ENCODE measurements around the gene PDILT. TPM values are rescaled to one million over a fixed set of nuclear protein-coding genes. Genes with fewer than 3 reads are reported as not detected.

Gene PDILT
- total RNA-seq, 1 donor from 2014 or later, result not detected

DNA sequence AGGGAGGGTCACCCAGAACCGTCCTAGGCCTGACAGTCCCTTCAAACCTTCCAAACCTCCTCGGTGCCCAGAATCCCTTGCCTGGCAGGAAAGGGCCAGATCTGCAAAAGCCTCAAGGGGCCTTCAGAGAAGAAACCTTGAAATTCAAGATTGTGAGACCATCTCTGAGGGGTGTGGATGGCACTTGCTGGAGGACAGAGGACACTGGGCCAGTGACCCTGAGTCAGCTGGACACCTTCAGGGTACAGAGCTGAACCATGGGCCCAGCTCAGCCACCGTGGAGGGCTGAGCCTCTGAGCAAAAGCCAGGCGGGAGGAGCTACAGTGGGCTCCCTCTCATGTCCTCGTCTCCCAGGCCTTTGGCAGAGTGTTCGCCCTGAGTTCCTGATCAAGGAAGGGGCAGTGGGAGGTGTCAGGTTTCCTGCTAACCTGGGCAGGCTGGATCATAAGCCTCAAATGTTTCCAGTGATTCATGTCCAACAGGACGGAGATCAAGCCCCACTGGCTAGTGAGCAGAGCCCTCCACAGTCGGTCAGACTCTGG, 3.0 kb downstream of the PDILT start:
- Mint-ChIP-seq H3K4me3 (ENCODE audit: unreplicated experiment) (no peak overlapping the region), H3K4me1 (ENCODE audit: unreplicated experiment) (no peaks in the 10 kb centered on the region), H3K36me3 (ENCODE audit: unreplicated experiment) (no peaks in the 10 kb centered on the region), H3K27me3 (ENCODE audit: unreplicated experiment) (no peaks in the 10 kb centered on the region), H3K27ac (ENCODE audit: unreplicated experiment) (no peak overlapping the region), H3K9me3 (ENCODE audit: unreplicated experiment) (no peaks in the 10 kb centered on the region)
- DNase-seq (ENCODE audit: extremely low spot score, unreplicated experiment), result no peak
- TF ChIP-seq, protein P1, sequence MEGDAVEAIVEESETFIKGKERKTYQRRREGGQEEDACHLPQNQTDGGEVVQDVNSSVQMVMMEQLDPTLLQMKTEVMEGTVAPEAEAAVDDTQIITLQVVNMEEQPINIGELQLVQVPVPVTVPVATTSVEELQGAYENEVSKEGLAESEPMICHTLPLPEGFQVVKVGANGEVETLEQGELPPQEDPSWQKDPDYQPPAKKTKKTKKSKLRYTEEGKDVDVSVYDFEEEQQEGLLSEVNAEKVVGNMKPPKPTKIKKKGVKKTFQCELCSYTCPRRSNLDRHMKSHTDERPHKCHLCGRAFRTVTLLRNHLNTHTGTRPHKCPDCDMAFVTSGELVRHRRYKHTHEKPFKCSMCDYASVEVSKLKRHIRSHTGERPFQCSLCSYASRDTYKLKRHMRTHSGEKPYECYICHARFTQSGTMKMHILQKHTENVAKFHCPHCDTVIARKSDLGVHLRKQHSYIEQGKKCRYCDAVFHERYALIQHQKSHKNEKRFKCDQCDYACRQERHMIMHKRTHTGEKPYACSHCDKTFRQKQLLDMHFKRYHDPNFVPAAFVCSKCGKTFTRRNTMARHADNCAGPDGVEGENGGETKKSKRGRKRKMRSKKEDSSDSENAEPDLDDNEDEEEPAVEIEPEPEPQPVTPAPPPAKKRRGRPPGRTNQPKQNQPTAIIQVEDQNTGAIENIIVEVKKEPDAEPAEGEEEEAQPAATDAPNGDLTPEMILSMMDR (IDR thresholded peaks at IDR 0.05), result no peak

DNA sequence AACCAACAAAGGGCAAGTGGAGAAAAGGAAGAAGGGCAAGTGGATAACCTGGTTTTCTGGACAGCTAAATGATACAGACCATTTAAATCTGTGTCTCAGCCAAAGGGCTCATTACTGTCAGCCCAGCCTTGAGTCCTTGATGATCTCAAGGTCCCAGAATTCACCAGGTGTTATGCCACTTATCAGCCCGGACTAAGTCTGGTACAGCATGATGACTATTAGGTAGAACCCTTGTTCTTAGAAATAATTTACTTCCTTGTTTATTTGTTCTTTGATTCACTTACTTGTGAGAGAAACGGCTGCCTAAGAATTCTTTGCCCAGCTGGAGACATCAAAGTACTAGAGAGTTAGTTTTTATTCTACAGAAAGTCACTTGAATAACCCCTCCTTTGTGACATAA, 3.5 kb downstream of the PDILT start:
- H3K27me3 Mint-ChIP-seq (ENCODE audit: unreplicated experiment), result no peaks in the 10 kb centered on the region
- no peak overlapping the region for H3K4me3 Mint-ChIP-seq (ENCODE audit: unreplicated experiment)
- H3K9me3 Mint-ChIP-seq (ENCODE audit: unreplicated experiment), result no peaks in the 10 kb centered on the region
- no peaks in the 10 kb centered on the region for H3K36me3 Mint-ChIP-seq (ENCODE audit: unreplicated experiment)
- H3K4me1 Mint-ChIP-seq (ENCODE audit: unreplicated experiment), result no peaks in the 10 kb centered on the region
- TF ChIP-seq, protein P1 (IDR thresholded peaks at IDR 0.05), result no peak
- no peak for DNase-seq (ENCODE audit: extremely low spot score, unreplicated experiment)
- no peak overlapping the region for H3K27ac Mint-ChIP-seq (ENCODE audit: unreplicated experiment)

DNA sequence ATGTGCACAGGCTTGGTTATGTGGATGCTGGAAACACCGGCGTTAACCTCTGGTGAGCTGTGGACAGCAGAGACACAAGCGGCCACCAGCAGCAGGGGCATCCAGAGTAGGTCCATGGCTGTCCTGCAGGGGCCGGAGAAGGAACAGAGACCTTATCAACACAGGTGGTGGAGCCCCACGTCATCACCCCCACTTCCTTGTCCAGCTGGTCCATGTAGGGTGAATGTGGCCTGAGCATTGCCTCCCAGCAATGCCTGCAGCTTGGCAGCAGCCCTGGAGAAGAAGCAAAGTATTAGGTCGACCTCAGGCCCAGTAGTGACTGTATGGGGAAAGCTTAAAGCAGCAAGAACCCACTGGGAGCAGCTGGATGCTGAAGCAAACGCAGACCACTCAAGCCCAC, 5.4 kb downstream of the PDILT start:
- no peaks in the 10 kb centered on the region for H3K4me1 Mint-ChIP-seq (ENCODE audit: unreplicated experiment)
- TF ChIP-seq, protein P1 (IDR thresholded peaks at IDR 0.05), result no peak
- no peaks in the 10 kb centered on the region for H3K9me3 Mint-ChIP-seq (ENCODE audit: unreplicated experiment)
- no peak overlapping the region for H3K27ac Mint-ChIP-seq (ENCODE audit: unreplicated experiment)
- no peak for DNase-seq (ENCODE audit: extremely low spot score, unreplicated experiment)
- no peaks in the 10 kb centered on the region for H3K27me3 Mint-ChIP-seq (ENCODE audit: unreplicated experiment)
- no peaks in the 10 kb centered on the region for H3K36me3 Mint-ChIP-seq (ENCODE audit: unreplicated experiment)
- H3K4me3 Mint-ChIP-seq (ENCODE audit: unreplicated experiment), result no peak overlapping the region

DNA sequence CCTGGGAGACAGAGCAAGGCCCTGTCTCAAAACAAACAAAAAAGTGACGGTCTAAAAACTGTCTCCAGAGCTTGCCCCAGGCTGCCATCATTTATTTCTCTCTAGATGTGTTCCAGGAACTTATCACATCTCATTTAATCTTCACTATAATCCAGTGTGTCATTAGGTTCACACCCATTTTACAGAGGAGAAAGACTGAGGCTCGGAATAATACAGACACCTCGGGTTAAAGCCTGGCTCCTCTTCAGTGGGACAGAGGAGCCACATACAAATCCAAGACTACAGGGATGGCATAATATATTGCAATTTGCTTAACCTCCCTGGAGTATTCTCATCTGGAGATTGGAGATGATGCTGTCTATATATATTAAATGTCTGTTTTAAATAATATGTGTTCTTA, 5.9 kb downstream of the PDILT start:
- Mint-ChIP-seq H3K27me3 (ENCODE audit: unreplicated experiment) (no peaks in the 10 kb centered on the region), H3K36me3 (ENCODE audit: unreplicated experiment) (no peaks in the 10 kb centered on the region), H3K4me3 (ENCODE audit: unreplicated experiment) (no peak overlapping the region), H3K4me1 (ENCODE audit: unreplicated experiment) (no peaks in the 10 kb centered on the region), H3K9me3 (ENCODE audit: unreplicated experiment) (no peaks in the 10 kb centered on the region), H3K27ac (ENCODE audit: unreplicated experiment) (no peak overlapping the region)
- TF ChIP-seq, protein P1 (IDR thresholded peaks at IDR 0.05), result no peak
- no peak for DNase-seq (ENCODE audit: extremely low spot score, unreplicated experiment)

DNA sequence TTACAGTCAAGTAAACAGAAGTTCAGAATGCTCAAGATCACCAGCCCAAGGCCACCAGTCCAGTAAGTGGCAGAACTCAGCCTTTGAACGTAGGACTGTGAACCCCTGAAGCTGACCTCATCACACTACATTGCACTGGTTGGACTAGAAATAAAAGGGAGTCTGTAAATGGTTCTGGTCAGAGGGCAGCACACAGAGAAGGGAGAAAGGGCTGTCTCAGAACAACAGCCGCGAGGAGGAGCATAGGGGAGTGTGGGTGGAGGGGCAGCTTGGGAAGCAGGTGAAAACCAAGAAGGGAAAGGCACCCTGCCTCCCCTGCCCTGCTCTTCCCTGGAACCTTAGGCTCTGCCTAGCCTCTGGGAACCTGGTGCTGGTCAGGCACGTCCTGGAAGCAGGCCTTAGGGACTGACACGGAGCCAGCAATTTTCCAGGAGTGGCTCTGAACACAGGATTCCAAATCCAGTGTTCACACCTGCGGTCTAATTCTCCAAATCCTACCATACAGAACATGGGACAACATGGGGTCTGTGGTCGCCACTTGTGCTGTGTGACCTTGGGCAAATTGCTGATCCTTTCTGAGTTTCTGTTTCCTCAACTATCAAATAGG, 7.0 kb downstream of the PDILT start:
- no peaks in the 10 kb centered on the region for H3K4me1 Mint-ChIP-seq (ENCODE audit: unreplicated experiment)
- DNase-seq (ENCODE audit: extremely low spot score, unreplicated experiment), result no peak
- no peak overlapping the region for H3K27ac Mint-ChIP-seq (ENCODE audit: unreplicated experiment)
- TF ChIP-seq, protein P1 (IDR thresholded peaks at IDR 0.05), result no peak
- no peak overlapping the region for H3K4me3 Mint-ChIP-seq (ENCODE audit: unreplicated experiment)
- H3K27me3 Mint-ChIP-seq (ENCODE audit: unreplicated experiment), result no peaks in the 10 kb centered on the region
- H3K36me3 Mint-ChIP-seq (ENCODE audit: unreplicated experiment), result no peaks in the 10 kb centered on the region
- no peaks in the 10 kb centered on the region for H3K9me3 Mint-ChIP-seq (ENCODE audit: unreplicated experiment)
